ENCODE data around the gene RBM43. TPM values are rescaled to one million over a fixed set of nuclear protein-coding genes. Genes with fewer than 3 reads are reported as not detected.

RBM43 gene
- polyA plus RNA-seq, 1 of the 3 experiments (the other 2 are of a cell fraction), result 2.0 TPM

GRCh38 chr2:151264157-151264825 is 2.6 kb upstream of the RBM43 start:
- Histone ChIP-seq H3K27me3 (ENCODE audit: insufficient read depth) (no peaks in the 10 kb centered on the region), H3K36me3 (replicated peaks in 1 of 2; ENCODE audit: control insufficient read depth in 1 of 2, insufficient read depth in 2 of 2, low read length in 1 of 2) (no peaks in the 10 kb centered on the region), H4K20me1 (ENCODE audit: insufficient read depth) (no peaks in the 10 kb centered on the region), H3K4me2 (no peak overlapping the region), H3K4me3 (ENCODE audit: low read depth in 2 of 2, low read length in 1 of 2) (no peak overlapping the region), H3K27ac (ENCODE audit: low read depth in 2 of 2, low read length in 1 of 2) (no peak overlapping the region), H3K9me3 (no peaks in the 10 kb centered on the region), H3K9me2 (no peaks in the 10 kb centered on the region), H3K4me1 (ENCODE audit: control insufficient read depth in 1 of 2, insufficient read depth in 2 of 2, low read depth in 1 of 2, low read length in 1 of 2) (peaks cover 3 to 4% of the 10 kb centered on the region in 2 experiments; a peak in 3 of 4 replicates), H3K9ac (no peak overlapping the region), H2AFZ (ENCODE audit: low read depth) (no peak overlapping the region), H3F3A (replicated peaks; ENCODE audit: insufficient read depth) (peaks cover 7% of the 10 kb centered on the region), H3K79me2 (ENCODE audit: insufficient read depth) (no peaks in the 10 kb centered on the region)
- ChIA-PET CTCF (interaction anchor here (1.0 to 1.6 kb wide), 2 partner anchors 25 to 146 kb away, joined by 3 to 4 read pairs; partner anchors contain the start of gene RIF1), POLR2A (interaction anchor here (0.7 kb wide), 1 partner anchor 943 kb away, joined by 3 read pairs; no protein-coding TSS in a partner anchor)
- 83% methylated on average over 7 of the region's 7 CpGs for WGBS (ENCODE audit: low lambda C conversion rate)
- TF ChIP-seq NFIC (IDR thresholded peaks at IDR 0.05; ENCODE audit: borderline replicate concordance) (0 out of 2 replicates have a peak, but pooled peaks have one; percentile 13), FOXJ3 (CRISPR knock-in tag; IDR thresholded peaks at IDR 0.05) (no peak)
- DNase-seq, result no peak

- Histone ChIP-seq H3K27ac (ENCODE audit: low read depth in 2 of 2, low read length in 1 of 2) (no peak overlapping the region), H3K9me3 (no peaks in the 10 kb centered on the region), H3F3A (replicated peaks; ENCODE audit: insufficient read depth) (peaks cover 7% of the 10 kb centered on the region), H3K4me1 (ENCODE audit: control insufficient read depth in 1 of 2, insufficient read depth in 2 of 2, low read depth in 1 of 2, low read length in 1 of 2) (peaks cover 3 to 4% of the 10 kb centered on the region in 2 experiments; a peak in 3 of 4 replicates), H3K9me2 (no peaks in the 10 kb centered on the region), H2AFZ (ENCODE audit: low read depth) (peak overlapping the region; percentile 91; the same call in 1 of the 2 replicates), H3K4me3 (ENCODE audit: low read depth in 2 of 2, low read length in 1 of 2) (no peak overlapping the region), H3K36me3 (replicated peaks in 1 of 2; ENCODE audit: control insufficient read depth in 1 of 2, insufficient read depth in 2 of 2, low read length in 1 of 2) (no peaks in the 10 kb centered on the region), H3K27me3 (ENCODE audit: insufficient read depth) (no peaks in the 10 kb centered on the region), H4K20me1 (ENCODE audit: insufficient read depth) (no peaks in the 10 kb centered on the region), H3K79me2 (ENCODE audit: insufficient read depth) (no peaks in the 10 kb centered on the region), H3K4me2 (no peak overlapping the region), H3K9ac (no peak overlapping the region)
- no peak for DNase-seq
- TF ChIP-seq CHD2 (IDR thresholded peaks at IDR 0.05; ENCODE audit: low read length, partially characterized antibody) (no peak), FOXM1 (IDR thresholded peaks at IDR 0.05; ENCODE audit: low read depth) (no peak), SMC3 (IDR thresholded peaks at IDR 0.05; ENCODE audit: low read depth, low read length) (no peak), EZH2phosphoT487 (IDR thresholded peaks at IDR 0.05; ENCODE audit: borderline replicate concordance, low read depth) (no peak)
- CTCF ChIA-PET, result interaction anchor here (0.9 kb wide), 1 partner anchor 172 kb away, joined by 3 read pairs; no protein-coding TSS in a partner anchor
- WGBS (ENCODE audit: low lambda C conversion rate), result 98% methylated on average over 8 of the region's 8 CpGs
- POLR2A ChIA-PET, result no interaction called here
These were observed 966 bp upstream of the RBM43 start for GRCh38 chr2:151262629-151263028.

- Histone ChIP-seq H3K4me1 (ENCODE audit: control insufficient read depth in 1 of 2, insufficient read depth in 2 of 2, low read depth in 1 of 2, low read length in 1 of 2) (peaks cover 3 to 4% of the 10 kb centered on the region in 2 experiments; a peak in 3 of 4 replicates), H3F3A (replicated peaks; ENCODE audit: insufficient read depth) (peaks cover 7% of the 10 kb centered on the region), H3K27me3 (ENCODE audit: insufficient read depth) (no peaks in the 10 kb centered on the region), H3K9me2 (no peaks in the 10 kb centered on the region), H3K9me3 (no peaks in the 10 kb centered on the region), H3K9ac (peak overlapping the region; percentile 88), H3K4me3 (ENCODE audit: low read depth in 2 of 2, low read length in 1 of 2) (peak overlapping the region; percentile 69 to 74), H3K4me2 (peak overlapping the region; percentile 82), H2AFZ (ENCODE audit: low read depth) (peak overlapping the region; percentile 91), H3K27ac (ENCODE audit: low read depth in 2 of 2, low read length in 1 of 2) (peak overlapping the region; percentile 88 to 92), H3K79me2 (ENCODE audit: insufficient read depth) (no peaks in the 10 kb centered on the region), H3K36me3 (replicated peaks in 1 of 2; ENCODE audit: control insufficient read depth in 1 of 2, insufficient read depth in 2 of 2, low read length in 1 of 2) (no peaks in the 10 kb centered on the region), H4K20me1 (ENCODE audit: insufficient read depth) (no peaks in the 10 kb centered on the region)
- DNase-seq, result no peak
- WGBS (ENCODE audit: low lambda C conversion rate), result 38% methylated on average over 9 of the region's 9 CpGs
- ChIA-PET CTCF (interaction anchor here (3.8 kb wide), 1 partner anchor 23 kb away, joined by 12 read pairs; no protein-coding TSS in a partner anchor), POLR2A (interaction anchor here (0.6 to 1.5 kb wide), 2 partner anchors 27 to 77 kb away, joined by 3 to 4 read pairs; no protein-coding TSS in a partner anchor)
- TF ChIP-seq TEAD4 (IDR thresholded peaks at IDR 0.05; ENCODE audit: borderline replicate concordance, insufficient read depth) (no peak), SIN3A (IDR thresholded peaks at IDR 0.05; ENCODE audit: borderline replicate concordance, low read depth, low read length) (no peak), RCOR1 (IDR thresholded peaks at IDR 0.05; ENCODE audit: low read length) (no peak), PBX3 (IDR thresholded peaks at IDR 0.05) (no peak), ZBTB33 (IDR thresholded peaks at IDR 0.05; ENCODE audit: borderline replicate concordance, low read depth) (no peak), MXI1 (IDR thresholded peaks at IDR 0.05; ENCODE audit: low read depth, low read length) (no peak), SMC3 (IDR thresholded peaks at IDR 0.05; ENCODE audit: low read depth, low read length) (no peak), FOXM1 (IDR thresholded peaks at IDR 0.05; ENCODE audit: low read depth) (no peak), ELF1 (IDR thresholded peaks at IDR 0.05) (no peak), RFX5 (IDR thresholded peaks at IDR 0.05; ENCODE audit: low read length) (no peak), CHD2 (IDR thresholded peaks at IDR 0.05; ENCODE audit: low read length, partially characterized antibody) (no peak), GATA2 (CRISPR knock-in tag; IDR thresholded peaks at IDR 0.05) (no peak), RXRA (IDR thresholded peaks at IDR 0.05; ENCODE audit: borderline replicate concordance, low read depth) (no peak), MEF2A (IDR thresholded peaks at IDR 0.05; ENCODE audit: borderline replicate concordance, low read depth) (no peak), FOXJ3 (CRISPR knock-in tag; IDR thresholded peaks at IDR 0.05) (no peak), TCF12 (IDR thresholded peaks at IDR 0.05) (no peak), GABPA (IDR thresholded peaks at IDR 0.05; ENCODE audit: low read depth) (no peak)
These were observed 271 bp upstream of the RBM43 start for GRCh38 chr2:151261977-151262291.
